GM06990 (cell line): ENCODE results near the gene FHAD1.

Experiments used
- DNase-seq: peaks from one replicate; pipeline ENCODE4 v3.0.0-alpha.2; 2011; ENCODE audit not compliant: insufficient read length; ENCODE audit errors: extremely low read depth
- H3K27me3 ChIP-seq: replicated peaks from 2 replicates; pipeline ENCODE4 v1.6.0; 2011; ENCODE audit warnings: low read length; ENCODE audit not compliant: control insufficient read depth, insufficient read depth
- H3K36me3 ChIP-seq: 2 replicates; pipeline ENCODE4 v1.5.1; 2011; ENCODE audit warnings: low read length; ENCODE audit not compliant: control insufficient read depth, insufficient read depth
- H3K4me3 ChIP-seq: replicated peaks from 2 replicates; pipeline ENCODE4 v1.5.1; 2011; ENCODE audit warnings: low read depth, mild to moderate bottlenecking, control low read depth, low read length
- CTCF ChIP-seq: IDR thresholded peaks from 2 replicates; pipeline ENCODE4 v1.5.1; 2011; ENCODE audit warnings: low read length, control low read depth, mild to moderate bottlenecking, inconsistent platforms; ENCODE audit not compliant: insufficient read depth, poor library complexity, severe bottlenecking

FHAD1 gene

DNA sequence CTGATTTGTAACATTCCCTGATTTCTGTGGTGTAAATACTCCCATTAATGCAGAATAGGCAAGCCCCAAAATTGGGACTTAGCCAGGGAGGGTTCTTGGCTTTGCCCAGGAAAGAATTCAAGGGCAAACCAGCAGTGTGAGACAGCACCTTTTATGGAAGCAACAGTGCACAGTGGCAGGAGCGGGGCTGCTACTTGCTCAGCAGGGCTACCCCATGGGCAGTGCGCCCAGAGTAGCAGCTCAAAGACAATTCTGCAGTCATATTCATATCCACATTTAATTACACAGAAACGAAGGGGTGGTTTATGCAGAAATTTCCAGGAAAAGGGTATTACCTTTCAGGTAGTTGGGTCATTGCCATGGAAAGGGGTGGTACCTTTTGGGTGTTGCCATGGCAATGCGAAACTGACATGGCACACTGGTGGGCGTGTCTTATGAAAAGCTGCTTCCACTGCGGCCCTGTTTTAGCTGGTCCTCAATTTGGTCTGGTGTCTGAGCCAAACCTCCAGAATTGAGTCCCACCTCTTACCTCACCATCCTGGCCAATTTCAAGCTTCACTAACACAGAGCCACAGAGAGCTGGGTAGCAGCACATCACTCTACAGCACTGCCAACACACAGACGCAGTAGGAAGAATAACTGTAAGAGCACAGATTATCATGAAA is 35.9 kb downstream of the FHAD1 start:
- no peak for DNase-seq

DNA sequence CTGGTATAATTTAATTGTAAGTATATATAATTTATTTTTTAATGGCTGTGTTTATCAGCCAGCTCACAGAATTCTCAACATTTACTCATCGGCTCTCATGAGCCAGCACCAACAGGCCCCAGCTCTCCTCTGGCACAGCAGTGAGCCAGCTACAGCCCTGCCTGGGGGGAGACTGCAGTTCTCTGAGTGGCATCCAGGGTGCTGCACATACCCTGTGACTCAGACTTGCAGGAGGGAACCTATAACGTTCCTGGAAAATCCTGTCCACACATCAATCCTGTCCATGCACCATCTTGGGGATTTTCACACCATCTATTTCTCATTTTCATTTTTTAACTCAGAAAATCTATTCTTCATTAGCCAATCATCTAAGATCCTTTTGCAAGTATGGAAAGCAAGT is 36.5 kb downstream of the FHAD1 start:
- no peak for DNase-seq

More for the DNA sequence above, 35.9 kb downstream of the FHAD1 start:
- TF ChIP-seq CTCF = no peak
- no peaks in the 10 kb centered on the region; the same call in none of the 2 replicates for H3K27me3 ChIP-seq
- no peak overlapping the region for H3K4me3 ChIP-seq
- H3K36me3 ChIP-seq = no peaks in the 10 kb centered on the region

DNA sequence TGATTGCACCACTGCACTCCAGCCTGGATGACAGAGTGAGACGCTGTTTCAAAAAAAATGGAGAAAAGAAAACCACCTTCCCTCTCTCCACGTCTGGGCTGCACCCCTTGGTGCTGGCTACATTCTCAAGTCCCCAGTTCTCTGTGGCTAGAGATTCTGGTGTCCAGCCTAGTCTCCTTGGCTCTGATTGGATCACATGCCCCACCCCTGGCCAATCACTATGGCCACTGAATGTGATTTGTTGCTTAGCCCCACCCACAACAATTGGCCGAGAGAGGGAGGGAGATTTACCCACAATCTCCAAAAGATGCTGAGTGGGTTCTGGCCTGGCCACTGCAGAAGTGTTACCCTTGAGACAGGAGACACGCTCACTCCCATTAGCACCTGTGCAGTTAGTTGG is 39.4 kb downstream of the FHAD1 start:
- TF ChIP-seq CTCF = no peak
- Histone ChIP-seq H3K36me3 (no peaks in the 10 kb centered on the region), H3K27me3 (no peaks in the 10 kb centered on the region; the same call in 1 of the 2 replicates), H3K4me3 (no peak overlapping the region)
- DNase-seq = no peak

More for the DNA sequence above, 36.5 kb downstream of the FHAD1 start:
- no peak for TF ChIP-seq CTCF
- Histone ChIP-seq H3K4me3 (no peak overlapping the region), H3K36me3 (no peaks in the 10 kb centered on the region), H3K27me3 (no peaks in the 10 kb centered on the region; the same call in none of the 2 replicates)

GRCh38 chr1:15287035-15287979 is 40.3 kb downstream of the FHAD1 start:
- H3K27me3 ChIP-seq = no peaks in the 10 kb centered on the region; the same call in 1 of the 2 replicates
- H3K36me3 ChIP-seq = no peaks in the 10 kb centered on the region
- no peak for DNase-seq
- TF ChIP-seq CTCF = no peak
- H3K4me3 ChIP-seq = no peak overlapping the region

DNA sequence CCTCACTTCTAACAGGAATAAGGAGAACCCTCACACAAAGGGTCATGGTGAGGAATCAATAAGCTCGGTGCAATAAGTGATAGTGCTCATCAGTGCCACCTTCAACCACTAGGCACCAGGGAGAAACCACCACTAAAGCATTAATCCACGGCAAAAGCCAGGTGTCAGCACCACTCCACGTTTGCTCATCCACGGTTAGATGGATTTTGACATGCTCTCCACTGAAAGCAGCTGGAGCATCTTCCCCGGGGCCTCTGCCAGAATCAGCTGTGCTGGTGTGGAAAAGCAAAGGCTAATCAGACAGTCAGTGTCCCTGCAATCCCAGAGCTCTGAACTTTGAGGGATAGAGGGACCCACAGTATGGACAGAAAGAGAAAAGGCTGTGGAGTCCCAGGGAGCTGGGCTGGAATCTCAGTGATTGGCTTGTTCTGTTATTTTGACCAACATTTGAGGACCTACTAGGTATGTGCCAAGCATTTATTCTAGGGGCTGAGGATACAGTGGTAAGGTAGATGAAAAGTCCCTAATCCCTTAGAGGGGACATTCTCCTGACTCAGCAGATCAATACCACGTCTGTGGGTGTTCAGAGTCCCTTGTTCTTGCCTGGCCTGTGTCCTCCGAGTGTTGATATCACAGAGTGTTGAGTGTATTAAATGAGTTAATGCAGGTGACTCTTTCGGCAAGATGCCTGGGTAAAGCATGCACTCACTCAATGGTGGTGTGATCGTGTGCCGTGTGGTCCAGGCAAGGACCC is 41.3 kb downstream of the FHAD1 start:
- no peak for TF ChIP-seq CTCF
- DNase-seq = no peak
- no peaks in the 10 kb centered on the region; the same call in 1 of the 2 replicates for H3K27me3 ChIP-seq
- H3K4me3 ChIP-seq = no peak overlapping the region
- H3K36me3 ChIP-seq = no peaks in the 10 kb centered on the region
